M059J (cell line): ENCODE data around the gene RFESD. TPM values are rescaled to one million over a fixed set of nuclear protein-coding genes. Genes with fewer than 3 reads are reported as not detected.
A peak's percentile ranks its signal among the peaks of the same experiment; 100 is the strongest.

ENCODE experiments used
- DNase-seq: peaks from one replicate; pipeline ENCODE4 v3.0.0-alpha.2; 2012; ENCODE audit warnings: low read depth
- total RNA-seq: library from RNA; depleted of rRNA; stranded (reverse); fragments of >200 nt; shearing (Covaris generic); gene quantifications from 2 replicates; pipeline ENCODE4 v1.2.3, GENCODE V29; 2014; rRNA removed

Gene RFESD
- 1.6 and 1.7 TPM in 2 replicates for total RNA-seq

- peak; percentile 98 for DNase-seq
Measured at GRCh38 chr5:95646569-95647431, at the start of gene RFESD. Gene RFESD, plus strand, starts transcription at chr5:95646777. Its CDS starts 5,495 bp downstream, at chr5:95652272.

- no peak for DNase-seq
Measured at GRCh38 chr5:95599252-95599651, 47.3 kb upstream of the RFESD start.

GRCh38 chr5:95600557-95600956 is 46.0 kb upstream of the RFESD start:
- no peak for DNase-seq

DNA sequence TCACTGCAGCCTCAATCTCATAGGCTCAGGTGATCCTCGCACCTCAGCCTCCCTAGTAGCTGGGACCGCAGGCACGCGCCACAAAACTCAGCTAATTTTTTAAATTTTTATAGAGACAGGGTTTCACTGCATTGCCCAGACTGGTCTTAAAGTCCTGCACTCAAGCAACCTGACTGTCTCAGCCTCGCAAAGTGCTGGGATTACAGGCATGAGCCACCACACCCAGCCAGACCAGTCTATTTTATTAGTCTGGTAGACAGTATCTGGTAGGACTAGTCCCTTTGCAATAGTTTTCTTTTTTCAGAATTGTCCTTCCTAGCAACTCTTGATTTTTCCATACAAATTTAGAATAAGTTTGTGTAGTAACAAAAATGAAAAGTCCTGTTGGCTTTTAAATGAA is 40.8 kb upstream of the RFESD start:
- no peak for DNase-seq

DNA sequence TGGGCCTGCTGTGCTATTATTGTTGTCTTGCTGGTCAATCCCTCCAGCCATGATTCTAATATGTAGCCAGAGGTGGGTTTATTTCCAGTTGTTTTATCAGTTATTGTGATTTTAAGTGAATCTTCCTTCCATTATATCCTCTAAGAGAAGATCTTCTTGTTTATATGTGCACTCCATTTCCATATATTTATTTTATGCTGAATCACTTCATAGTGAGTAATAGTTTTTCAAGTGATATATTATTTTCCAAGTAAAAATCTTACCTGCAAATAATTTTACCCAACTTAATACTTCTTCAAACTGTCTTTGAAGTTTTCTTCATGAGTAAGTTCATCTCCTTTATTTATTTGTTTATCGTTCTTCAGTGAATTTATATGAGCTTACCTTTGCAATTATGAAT is 40.2 kb upstream of the RFESD start:
- no peak for DNase-seq

DNA sequence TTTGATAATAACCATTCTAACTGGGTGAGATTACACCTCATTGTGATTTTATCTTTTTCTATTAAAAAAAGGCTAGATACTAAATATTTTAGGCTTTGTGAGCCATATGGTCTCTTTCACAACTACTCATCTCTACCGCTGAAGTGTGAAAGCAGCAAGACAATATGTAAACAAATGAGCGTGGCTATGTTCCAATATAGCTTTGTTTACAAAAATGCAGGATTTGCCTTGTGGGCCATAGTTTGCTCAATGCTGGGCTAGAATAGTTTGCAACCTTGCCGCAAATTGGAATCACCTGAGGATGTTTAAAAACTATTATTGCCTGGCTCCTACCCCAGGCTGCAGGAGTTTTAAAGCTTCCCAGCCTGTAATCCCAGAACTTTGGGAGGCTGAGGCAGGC is 36.9 kb upstream of the RFESD start:
- no peak for DNase-seq

- DNase-seq: peak; percentile 44
Measured at GRCh38 chr5:95610546-95610945, 36.0 kb upstream of the RFESD start.

- no peak for DNase-seq
Measured at GRCh38 chr5:95611396-95611795, 35.2 kb upstream of the RFESD start.

DNA sequence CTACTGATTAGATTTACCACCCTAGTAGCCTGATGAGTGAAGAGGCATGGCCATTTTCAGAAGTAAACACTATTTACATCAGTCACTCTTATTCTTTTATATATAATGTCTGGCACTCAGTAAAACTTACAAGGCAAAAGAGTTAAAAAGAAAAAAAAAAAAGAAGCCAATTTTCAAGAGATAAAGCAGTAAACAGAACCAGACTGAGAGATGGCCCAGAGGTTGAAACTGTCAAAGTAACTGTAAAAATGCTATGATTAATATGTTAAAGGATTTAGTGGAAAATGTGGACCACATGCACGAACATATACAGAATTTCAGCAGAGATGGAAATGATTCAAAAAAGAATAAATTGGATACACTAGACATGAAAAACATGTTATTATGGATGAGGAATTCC is 33.1 kb upstream of the RFESD start:
- DNase-seq: no peak

GRCh38 chr5:95615164-95615467 is 31.5 kb upstream of the RFESD start:
- no peak for DNase-seq

- peak; percentile 71 for DNase-seq
Measured at GRCh38 chr5:95617057-95617456, 29.5 kb upstream of the RFESD start.

- peak; percentile 68 for DNase-seq
Measured at GRCh38 chr5:95619096-95619495, 27.5 kb upstream of the RFESD start.

- DNase-seq: no peak
Measured at GRCh38 chr5:95619514-95620029, 27.0 kb upstream of the RFESD start.

- peak; percentile 59 for DNase-seq
Measured at GRCh38 chr5:95620030-95620869, 26.3 kb upstream of the RFESD start, which contains the start of gene GPR150. Gene GPR150, plus strand, starts transcription at chr5:95620087. Its CDS starts 189 bp downstream, at chr5:95620276.

- peak; percentile 29 for DNase-seq
Measured at GRCh38 chr5:95620870-95621838, 25.4 kb upstream of the RFESD start.

- DNase-seq: no peak
Measured at GRCh38 chr5:95621839-95622629, 24.5 kb upstream of the RFESD start.

- DNase-seq: no peak
Measured at GRCh38 chr5:95623706-95624105, 22.9 kb upstream of the RFESD start.

- no peak for DNase-seq
Measured at GRCh38 chr5:95624368-95624767, 22.2 kb upstream of the RFESD start.

GRCh38 chr5:95626701-95627100 is 19.9 kb upstream of the RFESD start:
- no peak for DNase-seq

- DNase-seq: no peak
Measured at GRCh38 chr5:95627971-95628810, 18.4 kb upstream of the RFESD start.
